Fibroblast of mammary gland (primary cell): ENCODE measurements around the gene UBA5.
A peak's percentile ranks its signal among the peaks of the same experiment; 100 is the strongest.
"Not testable (repeated sequence)": the region's sequence is repeated elsewhere in the genome, so short reads cannot be mapped to it uniquely, and the experiment has no call there.

Experiments
- DNase-seq: peaks from one replicate; pipeline ENCODE4 v3.0.0-alpha.2; 2010; ENCODE audit warnings: low read depth
- H3K4me3 ChIP-seq: 2 replicates; pipeline ENCODE4 v1.5.1; 2011; ENCODE audit warnings: low read depth, mild to moderate bottlenecking, low read length, moderate library complexity; ENCODE audit not compliant: control insufficient read depth
- TF ChIP-seq, protein P1 (sequence below): conservative IDR thresholded peaks from 2 replicates; pipeline ENCODE4 v1.5.1; 2011; ENCODE audit warnings: low read depth, low read length, inconsistent platforms; ENCODE audit not compliant: control insufficient read depth, insufficient read depth

Gene UBA5

DNA sequence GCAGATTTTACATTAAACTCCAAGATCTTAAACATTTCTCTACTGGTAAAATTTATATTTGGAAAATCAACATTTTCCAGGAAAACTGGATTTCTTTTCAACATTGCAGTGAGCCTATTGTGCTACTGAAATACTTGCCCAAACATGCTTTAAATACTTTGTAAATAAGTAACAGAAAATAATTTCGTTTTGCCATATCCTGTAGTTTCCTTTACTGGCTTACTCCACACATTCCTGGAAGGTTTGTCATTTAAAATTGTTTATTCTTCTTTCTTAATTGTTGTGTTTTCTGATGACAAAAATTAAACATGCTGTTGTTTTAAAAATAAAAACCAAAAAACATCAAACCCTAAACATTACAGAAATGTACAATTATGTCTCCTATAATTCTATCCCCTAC lies 22.5 kb upstream of the UBA5 start:
- no peak overlapping the region for H3K4me3 ChIP-seq
- TF ChIP-seq, protein P1, sequence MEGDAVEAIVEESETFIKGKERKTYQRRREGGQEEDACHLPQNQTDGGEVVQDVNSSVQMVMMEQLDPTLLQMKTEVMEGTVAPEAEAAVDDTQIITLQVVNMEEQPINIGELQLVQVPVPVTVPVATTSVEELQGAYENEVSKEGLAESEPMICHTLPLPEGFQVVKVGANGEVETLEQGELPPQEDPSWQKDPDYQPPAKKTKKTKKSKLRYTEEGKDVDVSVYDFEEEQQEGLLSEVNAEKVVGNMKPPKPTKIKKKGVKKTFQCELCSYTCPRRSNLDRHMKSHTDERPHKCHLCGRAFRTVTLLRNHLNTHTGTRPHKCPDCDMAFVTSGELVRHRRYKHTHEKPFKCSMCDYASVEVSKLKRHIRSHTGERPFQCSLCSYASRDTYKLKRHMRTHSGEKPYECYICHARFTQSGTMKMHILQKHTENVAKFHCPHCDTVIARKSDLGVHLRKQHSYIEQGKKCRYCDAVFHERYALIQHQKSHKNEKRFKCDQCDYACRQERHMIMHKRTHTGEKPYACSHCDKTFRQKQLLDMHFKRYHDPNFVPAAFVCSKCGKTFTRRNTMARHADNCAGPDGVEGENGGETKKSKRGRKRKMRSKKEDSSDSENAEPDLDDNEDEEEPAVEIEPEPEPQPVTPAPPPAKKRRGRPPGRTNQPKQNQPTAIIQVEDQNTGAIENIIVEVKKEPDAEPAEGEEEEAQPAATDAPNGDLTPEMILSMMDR: no peak
- DNase-seq: peak; percentile 42

DNA sequence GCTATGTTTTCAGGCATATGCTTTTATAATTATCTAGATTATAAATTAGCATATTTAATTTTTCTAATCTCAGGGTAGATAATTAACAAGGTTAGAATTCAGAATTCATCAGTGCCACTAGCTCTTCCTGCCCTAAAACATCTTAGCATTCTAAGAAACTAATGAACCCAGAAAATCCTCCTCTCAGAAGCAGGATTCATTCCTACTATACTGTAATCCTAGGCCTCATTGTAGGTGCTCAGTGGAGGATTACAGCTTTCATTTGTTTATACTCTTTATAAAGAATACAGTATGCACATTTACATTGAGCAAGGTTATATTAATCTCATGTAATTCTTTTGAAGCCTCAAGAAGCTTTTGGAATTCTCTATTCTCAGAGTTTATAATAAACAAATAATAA lies 21.4 kb upstream of the UBA5 start:
- H3K4me3 ChIP-seq: no peak overlapping the region
- no peak for DNase-seq
- TF ChIP-seq, protein P1: no peak

- not testable (repeated sequence) for H3K4me3 ChIP-seq, DNase-seq
These were observed 18.7 kb upstream of the UBA5 start for GRCh38 chr3:132641427-132641826.

DNA sequence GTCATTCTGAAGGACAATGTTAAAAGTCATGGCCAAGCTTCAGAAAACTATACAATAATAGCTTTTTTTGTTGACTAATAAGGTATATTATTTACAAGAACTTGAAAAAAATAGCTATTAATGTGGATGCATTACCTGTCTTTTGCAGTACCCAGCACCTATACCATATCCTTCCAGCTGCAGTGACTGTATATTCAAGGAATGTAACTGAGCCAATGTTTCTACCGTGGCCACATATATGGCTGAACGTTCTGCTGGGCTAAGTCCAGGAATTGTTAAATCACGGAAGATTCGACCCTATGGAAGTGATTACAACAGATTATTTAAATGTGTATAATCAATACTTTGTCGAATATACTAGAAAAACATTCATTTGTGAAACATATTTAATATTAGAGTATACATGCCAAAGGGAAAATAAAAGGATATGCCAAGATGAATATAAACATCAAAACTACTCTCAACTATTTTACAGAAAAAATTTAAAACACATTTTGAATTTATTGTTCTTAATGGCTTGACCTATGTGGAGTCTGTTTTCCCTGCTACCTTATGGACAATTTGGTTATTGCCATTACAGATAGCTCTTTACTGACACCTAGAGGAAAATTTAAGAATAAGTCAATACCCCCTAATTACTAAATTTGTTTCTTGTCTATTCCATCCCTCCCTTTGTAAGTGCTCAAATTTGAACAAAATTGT lies 18.1 kb upstream of the UBA5 start:
- peak; percentile 72 for DNase-seq
- TF ChIP-seq, protein P1: peak; percentile 75
- H3K4me3 ChIP-seq: no peak overlapping the region

DNA sequence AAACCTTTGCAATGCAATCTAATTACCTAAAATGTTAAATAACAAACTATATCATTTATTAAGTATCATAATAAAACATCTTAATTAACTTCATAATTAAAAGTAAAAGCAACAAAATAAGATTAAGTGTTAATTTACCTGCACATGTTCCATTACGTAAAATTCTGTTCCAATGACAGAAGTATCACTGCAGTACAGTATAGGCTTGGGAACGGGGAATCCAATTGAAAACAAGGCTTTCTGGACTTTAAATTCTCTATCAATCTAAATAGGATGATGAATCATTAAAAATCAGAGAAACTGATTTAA lies 17.6 kb upstream of the UBA5 start:
- no peak overlapping the region for H3K4me3 ChIP-seq
- DNase-seq: no peak
- TF ChIP-seq, protein P1: no peak

- no peak for DNase-seq
- TF ChIP-seq, protein P1: no peak
- H3K4me3 ChIP-seq: no peak overlapping the region
These were observed 16.8 kb upstream of the UBA5 start for GRCh38 chr3:132643366-132643765.

DNA sequence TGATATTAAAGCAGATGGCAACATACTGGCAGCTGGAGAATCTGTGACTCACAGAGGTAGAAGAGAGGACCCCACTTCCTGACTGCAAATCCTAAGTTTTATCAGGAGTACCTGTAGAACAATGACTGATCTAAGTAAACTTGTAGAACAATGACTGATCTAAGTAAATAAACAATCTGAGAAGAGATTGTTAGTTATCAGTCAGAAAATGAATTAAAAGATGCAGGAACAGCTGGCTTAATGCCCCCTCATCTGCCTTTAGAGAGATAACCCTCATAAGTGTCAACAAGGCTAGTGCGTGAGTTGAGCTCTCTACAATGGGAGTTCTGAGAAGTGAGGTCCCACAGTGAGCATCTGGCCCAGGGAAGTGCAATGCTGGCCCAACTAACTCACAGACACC lies 15.1 kb upstream of the UBA5 start:
- no peak for DNase-seq
- TF ChIP-seq, protein P1: no peak
- H3K4me3 ChIP-seq: no peak overlapping the region
